Measurements from ENCODE around the gene SLC22A1.
"Not testable (repeated sequence)": the region's sequence is repeated elsewhere in the genome, so short reads cannot be mapped to it uniquely, and the experiment has no call there.

SLC22A1 gene

DNA sequence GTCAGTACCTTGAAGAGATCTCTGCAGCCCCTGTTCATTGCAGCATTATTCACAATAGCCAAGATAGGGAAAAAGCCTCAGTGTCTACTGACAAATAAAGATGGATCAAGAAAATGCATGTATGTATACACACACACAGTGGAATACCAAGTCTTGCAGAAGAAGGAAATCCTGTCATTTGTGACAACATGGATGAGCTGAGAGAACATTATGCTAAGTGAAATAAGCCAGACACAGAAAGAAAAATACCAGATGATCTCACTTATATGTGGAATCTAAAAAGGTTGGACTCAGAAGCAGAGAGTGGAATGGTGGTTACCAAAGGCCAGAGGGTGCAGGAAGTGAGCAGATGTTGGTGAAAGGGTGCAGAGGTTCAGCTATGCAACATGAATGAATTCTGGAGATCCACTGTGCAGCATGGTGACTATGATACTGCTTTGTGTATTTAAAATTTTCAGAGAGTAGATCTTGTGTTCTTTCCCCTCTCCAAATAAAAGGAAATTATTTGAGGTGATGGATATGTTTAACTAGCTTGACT lies 11.0 kb upstream of the SLC22A1 start:
- TF ChIP-seq, protein P1, sequence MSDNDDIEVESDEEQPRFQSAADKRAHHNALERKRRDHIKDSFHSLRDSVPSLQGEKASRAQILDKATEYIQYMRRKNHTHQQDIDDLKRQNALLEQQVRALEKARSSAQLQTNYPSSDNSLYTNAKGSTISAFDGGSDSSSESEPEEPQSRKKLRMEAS (IDR thresholded peaks at IDR 0.05; ENCODE audit: low read depth, low read length): no peak
- TF ChIP-seq, protein P2, sequence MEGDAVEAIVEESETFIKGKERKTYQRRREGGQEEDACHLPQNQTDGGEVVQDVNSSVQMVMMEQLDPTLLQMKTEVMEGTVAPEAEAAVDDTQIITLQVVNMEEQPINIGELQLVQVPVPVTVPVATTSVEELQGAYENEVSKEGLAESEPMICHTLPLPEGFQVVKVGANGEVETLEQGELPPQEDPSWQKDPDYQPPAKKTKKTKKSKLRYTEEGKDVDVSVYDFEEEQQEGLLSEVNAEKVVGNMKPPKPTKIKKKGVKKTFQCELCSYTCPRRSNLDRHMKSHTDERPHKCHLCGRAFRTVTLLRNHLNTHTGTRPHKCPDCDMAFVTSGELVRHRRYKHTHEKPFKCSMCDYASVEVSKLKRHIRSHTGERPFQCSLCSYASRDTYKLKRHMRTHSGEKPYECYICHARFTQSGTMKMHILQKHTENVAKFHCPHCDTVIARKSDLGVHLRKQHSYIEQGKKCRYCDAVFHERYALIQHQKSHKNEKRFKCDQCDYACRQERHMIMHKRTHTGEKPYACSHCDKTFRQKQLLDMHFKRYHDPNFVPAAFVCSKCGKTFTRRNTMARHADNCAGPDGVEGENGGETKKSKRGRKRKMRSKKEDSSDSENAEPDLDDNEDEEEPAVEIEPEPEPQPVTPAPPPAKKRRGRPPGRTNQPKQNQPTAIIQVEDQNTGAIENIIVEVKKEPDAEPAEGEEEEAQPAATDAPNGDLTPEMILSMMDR (IDR thresholded peaks at IDR 0.05; ENCODE audit: low read depth, low read length): no peak
- TF ChIP-seq MYC (IDR thresholded peaks at IDR 0.05; ENCODE audit: low read depth, low read length) (no peak), POLR2A (IDR thresholded peaks at IDR 0.05; ENCODE audit: extremely low read depth, insufficient read length) (no peak)
- DNase-seq (ENCODE audit: low read depth): no peak
- no peak overlapping the region for H3K4me3 ChIP-seq (ENCODE audit: low read depth, low read length)

GRCh38 chr6:160111806-160112205 lies 9.8 kb upstream of the SLC22A1 start:
- TF ChIP-seq POLR2A (IDR thresholded peaks at IDR 0.05; ENCODE audit: extremely low read depth, insufficient read length) (no peak), MYC (IDR thresholded peaks at IDR 0.05; ENCODE audit: low read depth, low read length) (no peak)
- TF ChIP-seq, protein P2 (IDR thresholded peaks at IDR 0.05; ENCODE audit: low read depth, low read length): no peak
- TF ChIP-seq, protein P1 (IDR thresholded peaks at IDR 0.05; ENCODE audit: low read depth, low read length): no peak
- no peak for DNase-seq (ENCODE audit: low read depth)
- no peak overlapping the region for H3K4me3 ChIP-seq (ENCODE audit: low read depth, low read length)

DNA sequence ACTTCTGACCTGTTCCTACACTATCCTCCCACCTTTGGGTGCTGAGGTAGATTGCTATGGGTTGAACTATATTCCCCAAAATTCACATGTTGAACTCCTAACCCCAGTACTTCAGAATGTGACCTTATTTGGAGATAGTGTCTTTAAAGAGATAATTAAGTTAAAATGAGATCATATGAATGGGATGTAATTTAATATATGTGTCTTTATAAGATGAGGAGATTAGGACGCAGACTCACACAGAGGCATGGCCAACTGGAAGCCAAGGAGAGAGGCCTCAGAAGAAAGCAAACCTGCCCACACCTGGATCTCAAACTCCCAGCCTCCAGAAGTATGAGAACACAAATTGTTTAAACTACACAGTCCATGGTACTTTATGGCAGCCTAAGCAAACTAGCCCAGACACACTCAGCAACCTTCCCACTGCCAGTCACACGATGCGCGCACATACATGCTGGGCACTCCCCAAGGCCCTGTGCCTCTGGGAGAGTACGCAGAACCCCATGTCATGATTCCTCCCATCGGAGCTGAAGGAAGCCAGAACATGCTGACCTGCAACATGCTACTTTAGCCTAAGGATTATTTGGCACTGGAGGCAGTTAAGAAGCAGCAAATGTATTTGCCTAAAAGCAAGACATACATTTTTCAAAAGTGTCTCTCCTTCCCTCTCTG lies 8.9 kb upstream of the SLC22A1 start:
- H3K4me3 ChIP-seq (ENCODE audit: low read depth, low read length): no peak overlapping the region
- DNase-seq (ENCODE audit: low read depth): no peak
- TF ChIP-seq POLR2A (IDR thresholded peaks at IDR 0.05; ENCODE audit: extremely low read depth, insufficient read length) (no peak), MYC (IDR thresholded peaks at IDR 0.05; ENCODE audit: low read depth, low read length) (no peak)
- TF ChIP-seq, protein P2 (IDR thresholded peaks at IDR 0.05; ENCODE audit: low read depth, low read length): no peak
- TF ChIP-seq, protein P1 (IDR thresholded peaks at IDR 0.05; ENCODE audit: low read depth, low read length): no peak

DNA sequence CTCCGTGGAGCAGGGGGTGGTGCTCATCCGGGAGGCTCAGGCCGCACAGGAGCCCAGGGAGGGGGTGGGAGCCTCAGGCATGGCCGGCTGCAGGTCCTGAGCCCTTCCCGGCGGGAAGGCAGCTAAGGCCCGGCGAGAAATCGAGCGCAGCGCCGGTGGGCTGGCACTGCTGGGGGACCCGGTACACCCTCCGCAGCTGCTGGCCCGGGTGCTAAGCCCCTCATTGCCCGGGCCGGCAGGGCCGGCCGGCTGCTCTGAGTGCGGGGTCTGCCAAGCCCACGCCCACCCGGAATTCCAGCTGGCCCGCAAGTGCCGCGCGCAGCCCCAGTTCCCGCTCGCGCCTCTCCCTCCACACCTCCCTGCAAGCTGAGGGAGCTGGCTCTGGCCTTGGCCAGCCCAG lies 7.1 kb upstream of the SLC22A1 start:
- H3K4me3 ChIP-seq (ENCODE audit: low read depth, low read length); DNase-seq (ENCODE audit: low read depth): not testable (repeated sequence)

- DNase-seq (ENCODE audit: low read depth): no peak
- TF ChIP-seq MYC (IDR thresholded peaks at IDR 0.05; ENCODE audit: low read depth, low read length): no peak
- TF ChIP-seq, protein P1 (IDR thresholded peaks at IDR 0.05; ENCODE audit: low read depth, low read length): no peak
- TF ChIP-seq, protein P2 (IDR thresholded peaks at IDR 0.05; ENCODE audit: low read depth, low read length): no peak
- no peak for TF ChIP-seq POLR2A (IDR thresholded peaks at IDR 0.05; ENCODE audit: extremely low read depth, insufficient read length)
Measured at GRCh38 chr6:160115421-160115820, 6.2 kb upstream of the SLC22A1 start.

DNA sequence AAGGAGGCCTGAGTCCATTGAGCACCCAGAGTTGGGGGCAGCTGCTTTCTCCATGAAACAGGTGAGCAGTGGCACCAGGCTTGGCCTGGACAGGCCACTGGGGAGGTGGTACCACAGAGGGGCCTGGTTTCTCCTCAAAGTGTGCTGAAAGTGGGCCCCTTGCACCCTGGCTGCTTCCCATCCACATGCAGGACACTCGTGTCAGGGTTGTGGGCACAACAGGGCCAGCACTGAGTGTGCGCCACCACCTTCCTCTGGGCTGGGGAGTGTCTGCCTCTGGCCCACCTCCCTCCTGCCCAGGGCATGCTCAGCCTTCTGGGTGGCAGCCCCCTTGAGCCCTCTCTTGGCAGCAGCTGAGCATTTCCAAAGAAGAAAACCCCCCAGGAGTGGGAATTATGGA lies 5.2 kb upstream of the SLC22A1 start:
- DNase-seq (ENCODE audit: low read depth): no peak
- no peak for TF ChIP-seq MYC (IDR thresholded peaks at IDR 0.05; ENCODE audit: low read depth, low read length)
- TF ChIP-seq, protein P2 (IDR thresholded peaks at IDR 0.05; ENCODE audit: low read depth, low read length): no peak
- TF ChIP-seq, protein P1 (IDR thresholded peaks at IDR 0.05; ENCODE audit: low read depth, low read length): no peak
- TF ChIP-seq POLR2A (IDR thresholded peaks at IDR 0.05; ENCODE audit: extremely low read depth, insufficient read length): no peak
- H3K4me3 ChIP-seq (ENCODE audit: low read depth, low read length): no peak overlapping the region

More at GRCh38 chr6:160115421-160115820, 6.2 kb upstream of the SLC22A1 start:
- no peak overlapping the region for H3K4me3 ChIP-seq (ENCODE audit: low read depth, low read length)
